HG03175 (cell line): ENCODE results near the gene SLC15A4.
"Not testable (repeated sequence)": the region's sequence is repeated elsewhere in the genome, so short reads cannot be mapped to it uniquely, and the experiment has no call there.

Experiments used
- ATAC-seq: cut with Tn5 transposase; IDR thresholded peaks from one replicate; pipeline ENCODE4 v1.9.1; 2021; ENCODE audit warnings: mild to moderate bottlenecking, moderate library complexity; ENCODE audit not compliant: unreplicated experiment

The SLC15A4 gene

GRCh38 chr12:128815779-128816642 lies 7.7 kb downstream of the SLC15A4 start:
- ATAC-seq, result no peak

DNA sequence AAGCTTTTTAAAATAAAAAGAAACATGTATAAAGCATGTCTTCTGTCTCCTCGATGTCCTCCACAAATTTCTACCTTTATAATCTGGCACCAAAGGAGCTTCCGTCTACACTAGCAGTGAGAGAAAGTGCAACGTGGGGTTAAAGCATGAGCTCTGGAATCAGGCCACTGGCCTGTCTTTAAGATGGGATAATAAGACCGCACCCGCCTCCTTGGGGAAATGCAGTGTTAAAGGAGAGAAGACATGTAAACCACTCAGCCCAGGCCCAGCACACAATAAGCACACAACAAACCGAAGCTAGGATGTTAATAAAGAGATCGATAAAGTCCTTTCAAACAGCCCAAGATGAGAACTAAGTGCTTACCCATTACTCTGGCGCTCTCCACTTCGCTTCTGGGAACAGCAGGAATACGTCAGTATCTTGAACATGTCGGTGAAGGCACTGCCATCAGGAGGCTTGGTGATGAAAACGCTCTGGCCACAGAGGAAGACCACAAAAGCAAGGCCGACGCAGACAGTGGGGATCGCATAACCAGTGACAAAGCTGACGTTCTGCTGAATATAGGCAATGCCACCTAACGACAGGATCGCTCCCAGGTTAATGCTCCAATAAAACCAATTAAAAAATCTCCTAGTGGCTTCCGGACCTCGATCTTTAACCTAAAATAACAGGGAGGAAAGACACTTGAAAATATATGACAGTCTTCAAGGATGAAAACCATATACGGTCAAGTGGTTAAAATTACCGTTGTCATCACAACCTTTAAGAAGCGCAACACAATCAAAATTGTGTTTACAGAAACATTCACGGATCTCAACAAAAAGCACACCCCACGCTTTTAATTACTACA lies 9.1 kb downstream of the SLC15A4 start:
- no peak for ATAC-seq

DNA sequence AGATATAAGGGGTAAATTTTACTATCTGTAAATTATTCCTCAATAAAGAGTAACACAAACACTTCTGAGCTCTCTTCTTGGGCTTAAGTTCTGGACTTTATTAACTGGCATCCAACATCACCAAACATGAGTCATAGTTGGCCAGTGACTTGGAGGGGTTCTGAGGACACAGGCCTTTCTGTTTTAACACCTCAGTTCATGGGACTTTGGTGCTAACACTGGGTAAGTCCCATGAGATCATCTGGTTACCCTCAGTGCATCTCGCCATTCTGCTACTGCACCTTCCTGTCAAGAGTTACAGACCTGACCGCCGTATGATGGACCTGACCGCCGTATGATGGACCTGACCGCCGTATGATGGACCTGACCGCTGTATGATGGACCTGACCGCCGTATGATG lies 9.9 kb downstream of the SLC15A4 start:
- ATAC-seq, result peak; percentile 36

- ATAC-seq, result no peak
These were observed 10.4 kb downstream of the SLC15A4 start for GRCh38 chr12:128813392-128813791.

DNA sequence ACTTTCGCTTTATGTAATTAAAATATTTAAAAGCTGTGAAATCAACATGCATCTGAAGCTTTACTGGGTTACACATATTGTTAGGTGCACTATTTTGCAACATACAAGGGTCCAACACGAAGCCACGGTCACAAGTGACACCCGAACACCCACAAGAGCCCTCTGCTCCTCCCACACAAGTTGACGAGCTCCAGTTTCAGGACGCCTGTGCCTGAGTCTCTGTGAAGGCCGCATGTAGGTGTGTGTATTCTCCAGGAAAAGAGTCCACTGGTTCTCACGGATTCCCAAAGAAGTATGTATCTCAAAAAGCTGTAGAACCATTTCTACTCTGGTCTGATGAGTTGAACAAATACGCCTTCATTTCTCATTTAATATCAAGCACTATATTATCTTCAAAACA lies 12.0 kb downstream of the SLC15A4 start:
- ATAC-seq, result no peak

DNA sequence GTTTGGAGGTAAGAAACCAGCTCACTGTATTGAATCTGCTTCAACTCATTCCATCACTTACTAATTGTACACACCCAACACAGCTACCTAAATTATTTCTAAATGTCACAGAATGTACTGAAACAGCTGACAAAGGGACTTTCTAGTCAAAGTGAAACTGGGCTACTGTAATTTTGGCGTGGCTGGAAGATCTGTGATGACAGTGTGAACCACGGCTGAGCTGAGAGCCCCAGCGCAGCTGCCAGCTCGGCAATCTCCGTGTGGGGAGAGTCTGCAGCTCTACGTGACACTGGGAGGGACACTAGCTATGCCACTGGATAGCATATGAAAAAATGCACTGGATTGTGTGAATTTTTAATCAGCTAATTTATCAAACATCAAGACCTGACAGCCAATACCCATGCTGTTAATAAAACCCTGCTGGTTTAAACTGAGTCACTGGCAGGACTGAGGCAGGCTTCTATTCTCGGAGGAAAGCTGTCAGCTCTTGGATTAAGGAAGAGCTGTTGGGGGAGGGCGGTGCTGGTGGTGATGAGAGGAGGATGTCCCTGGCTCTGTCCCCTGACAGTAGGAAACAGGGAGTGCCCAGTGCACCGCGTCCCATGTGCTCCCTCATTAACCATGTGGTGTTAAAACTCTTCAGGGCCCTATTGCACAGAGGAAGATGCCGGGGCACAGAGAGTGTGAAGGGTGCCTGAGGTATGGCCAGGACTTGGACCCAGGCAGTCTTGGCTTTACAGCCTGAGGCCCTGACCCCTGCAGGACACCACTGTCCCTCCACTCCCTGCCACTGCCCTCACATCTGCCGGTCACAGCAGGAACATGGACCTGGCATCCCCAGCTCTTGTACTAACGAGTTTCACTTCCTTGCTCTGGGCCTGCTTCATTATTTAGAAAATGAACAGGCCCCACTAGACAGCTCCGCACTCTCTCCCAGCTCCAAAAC lies 13.3 kb downstream of the SLC15A4 start:
- peak; percentile 71 for ATAC-seq

- no peak for ATAC-seq
These were observed 15.1 kb downstream of the SLC15A4 start for GRCh38 chr12:128808651-128809050.

DNA sequence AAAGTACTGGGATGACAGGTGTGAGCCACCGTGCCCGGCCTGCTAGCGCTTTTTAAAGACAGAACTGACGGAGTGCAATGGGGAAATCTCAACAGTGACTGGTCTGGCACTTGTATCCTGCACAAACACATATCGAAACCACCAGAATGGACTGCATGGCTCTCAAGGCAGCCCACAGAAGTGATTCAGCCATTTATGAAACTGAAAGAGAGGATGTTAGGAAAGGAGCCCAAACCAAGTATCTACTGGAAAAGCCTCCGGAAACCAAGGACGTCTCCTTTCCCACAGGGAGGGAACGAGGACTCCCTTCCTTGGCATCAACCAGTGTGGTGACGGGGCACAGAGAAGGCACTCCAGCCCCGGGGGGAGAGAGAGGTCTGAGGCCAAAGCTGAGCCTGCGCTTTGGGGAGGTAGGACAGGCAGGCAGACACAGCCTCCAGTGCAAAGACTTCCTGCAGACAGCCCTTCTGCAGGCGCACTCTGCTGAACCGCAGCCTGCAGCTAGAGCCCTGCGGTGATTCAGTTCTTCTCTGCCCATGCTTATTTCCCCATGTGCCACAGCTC lies 16.5 kb downstream of the SLC15A4 start:
- no peak for ATAC-seq

DNA sequence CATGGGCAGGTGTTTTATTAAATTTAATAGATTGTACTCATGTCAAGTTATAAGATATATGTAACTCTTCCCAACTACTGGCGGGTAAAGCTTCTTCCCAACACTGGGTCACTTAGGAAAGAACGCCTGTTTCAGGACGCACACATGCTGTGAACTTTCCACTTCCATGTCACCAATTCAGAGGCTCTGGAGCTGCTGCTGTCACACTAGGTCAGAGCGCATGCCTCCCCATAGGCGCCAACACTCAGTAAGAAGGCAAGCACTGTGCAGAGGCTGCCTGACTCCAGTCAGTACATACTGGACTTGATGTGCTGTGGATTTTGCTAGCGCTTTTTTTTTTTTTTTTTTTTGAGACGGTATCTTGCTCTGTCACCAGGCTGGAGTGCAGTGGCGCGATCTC lies 17.2 kb downstream of the SLC15A4 start:
- no peak for ATAC-seq

DNA sequence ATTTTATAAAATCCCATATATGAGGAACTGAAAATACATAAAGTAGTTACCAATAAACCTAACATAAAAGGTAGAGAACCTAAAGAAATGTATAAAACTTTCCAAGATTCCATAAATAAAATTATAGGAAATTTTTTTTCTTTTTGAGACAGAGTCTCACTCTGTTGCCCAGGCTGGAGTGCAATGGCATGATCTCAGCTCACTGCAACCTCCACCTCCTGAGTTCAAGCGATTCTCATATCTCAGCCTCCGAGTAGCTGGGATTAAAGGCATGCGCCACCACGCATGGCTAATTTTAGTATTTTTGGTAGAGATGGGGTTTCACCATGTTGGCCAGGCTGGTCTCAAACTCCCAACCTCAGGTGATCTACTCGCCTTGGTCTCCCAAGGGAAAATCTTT lies 18.4 kb downstream of the SLC15A4 start:
- ATAC-seq, result not testable (repeated sequence)

DNA sequence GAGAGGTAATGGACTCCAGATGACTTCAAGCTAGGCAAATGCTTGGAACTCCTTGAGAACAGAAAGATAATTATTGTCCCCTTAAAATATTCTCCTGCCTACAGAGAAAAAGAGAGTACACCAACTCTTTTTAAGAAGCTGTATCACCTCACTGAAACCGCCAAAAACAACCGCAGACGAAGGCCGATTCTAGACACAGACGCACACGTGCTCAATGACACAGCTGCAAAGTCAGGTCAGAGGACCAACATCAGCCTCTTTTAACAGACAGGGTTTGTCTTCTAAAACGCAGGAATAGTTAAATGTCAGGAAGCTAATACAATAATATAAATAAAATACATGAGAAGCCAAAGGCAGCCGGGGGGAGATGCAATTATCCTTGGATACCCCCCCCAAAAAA lies 19.0 kb downstream of the SLC15A4 start:
- no peak for ATAC-seq

DNA sequence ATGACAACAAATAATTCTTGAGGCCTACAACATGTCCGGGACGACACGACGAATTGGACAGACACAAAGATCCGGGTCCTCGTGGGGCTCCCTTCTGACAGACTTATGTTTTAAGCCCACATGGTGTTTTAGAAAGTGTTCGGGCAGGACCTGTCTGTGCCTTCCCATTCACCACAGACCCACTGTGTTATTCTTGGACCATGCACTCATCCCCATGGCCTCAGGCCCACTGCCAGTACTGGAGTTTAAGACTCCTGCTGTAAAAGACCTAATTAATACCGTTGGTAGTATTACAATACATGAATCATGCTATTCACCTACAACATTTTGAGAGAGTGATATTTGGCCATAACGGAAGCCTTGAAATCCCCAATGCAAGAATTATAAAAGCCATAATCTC lies 20.0 kb downstream of the SLC15A4 start:
- no peak for ATAC-seq

DNA sequence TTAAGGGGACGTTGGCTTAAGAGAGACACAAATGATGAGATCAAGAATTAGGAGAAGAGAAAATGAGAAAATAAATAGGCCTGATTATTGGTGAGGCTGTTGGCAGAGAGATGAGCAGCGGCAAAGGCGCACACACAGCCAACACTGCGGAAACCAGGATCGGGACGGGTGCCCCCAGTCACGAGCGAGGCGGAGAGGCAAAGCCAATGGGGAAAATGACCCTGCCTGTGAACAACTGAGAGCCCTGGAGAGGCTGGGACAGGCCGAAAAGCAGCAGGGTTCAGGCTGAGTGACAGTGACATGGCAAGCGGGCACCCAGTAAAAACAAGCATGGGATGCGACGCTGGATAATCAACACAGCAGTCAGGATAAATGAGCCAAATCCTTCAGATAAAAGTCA lies 21.0 kb downstream of the SLC15A4 start:
- ATAC-seq, result no peak

GRCh38 chr12:128801879-128802391 lies 21.8 kb downstream of the SLC15A4 start:
- no peak for ATAC-seq

DNA sequence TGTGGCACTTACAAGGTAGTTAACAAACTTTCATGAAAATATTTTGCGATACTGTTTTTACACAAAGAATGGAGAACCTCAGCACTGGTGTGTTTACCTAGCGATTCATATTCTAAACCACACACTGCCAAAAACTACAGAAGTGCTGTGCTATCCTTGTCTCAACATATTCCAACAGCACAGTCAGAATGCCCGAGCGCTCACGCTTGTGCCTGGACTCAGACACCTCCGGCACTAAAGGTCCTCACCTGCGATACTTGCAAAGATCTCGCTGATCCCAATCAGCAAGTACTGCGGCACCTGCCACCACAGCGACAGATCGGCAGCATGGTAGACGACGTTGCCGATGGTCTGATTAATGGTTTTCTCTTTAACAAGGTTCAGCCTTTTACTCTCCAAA lies 23.2 kb downstream of the SLC15A4 start:
- no peak for ATAC-seq

DNA sequence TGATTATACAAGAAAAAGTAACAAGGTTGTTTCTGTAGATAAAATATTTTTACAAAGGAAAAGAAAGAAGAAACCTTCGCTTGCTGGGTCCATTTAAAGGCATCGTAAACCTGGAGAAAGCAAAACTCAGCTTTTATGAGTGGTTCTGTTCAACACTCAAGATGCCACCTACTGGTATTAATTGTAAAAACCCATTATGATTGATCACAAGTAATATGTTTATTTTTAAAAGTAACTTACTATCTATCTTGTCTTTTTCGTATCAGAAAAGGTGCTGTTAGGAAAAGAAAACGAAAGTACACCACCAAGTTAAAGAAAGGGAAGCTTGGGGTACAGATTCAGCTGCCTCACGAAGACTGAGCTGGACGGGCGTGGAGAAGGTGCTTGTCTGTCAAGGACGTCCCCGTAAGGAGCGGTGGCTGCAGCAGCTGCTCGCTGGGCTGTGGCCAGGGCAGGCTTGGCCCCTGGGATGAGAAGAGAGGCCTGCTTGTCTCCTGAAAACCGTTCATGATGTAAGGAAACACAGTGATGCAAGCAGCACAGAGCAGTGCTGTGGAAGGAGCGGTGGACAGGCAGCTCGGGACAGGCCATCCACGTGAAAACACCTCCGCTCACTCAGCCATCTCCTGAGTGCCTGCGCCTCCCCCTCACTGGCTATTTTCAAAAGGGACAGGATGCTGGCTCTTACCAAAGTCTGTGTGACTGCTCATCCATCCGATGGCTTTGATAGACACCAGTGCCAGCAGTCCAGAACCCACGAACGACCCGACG lies 25.0 kb downstream of the SLC15A4 start:
- ATAC-seq, result no peak

GRCh38 chr12:128797119-128798118 lies 26.3 kb downstream of the SLC15A4 start:
- peak; percentile 33 for ATAC-seq

DNA sequence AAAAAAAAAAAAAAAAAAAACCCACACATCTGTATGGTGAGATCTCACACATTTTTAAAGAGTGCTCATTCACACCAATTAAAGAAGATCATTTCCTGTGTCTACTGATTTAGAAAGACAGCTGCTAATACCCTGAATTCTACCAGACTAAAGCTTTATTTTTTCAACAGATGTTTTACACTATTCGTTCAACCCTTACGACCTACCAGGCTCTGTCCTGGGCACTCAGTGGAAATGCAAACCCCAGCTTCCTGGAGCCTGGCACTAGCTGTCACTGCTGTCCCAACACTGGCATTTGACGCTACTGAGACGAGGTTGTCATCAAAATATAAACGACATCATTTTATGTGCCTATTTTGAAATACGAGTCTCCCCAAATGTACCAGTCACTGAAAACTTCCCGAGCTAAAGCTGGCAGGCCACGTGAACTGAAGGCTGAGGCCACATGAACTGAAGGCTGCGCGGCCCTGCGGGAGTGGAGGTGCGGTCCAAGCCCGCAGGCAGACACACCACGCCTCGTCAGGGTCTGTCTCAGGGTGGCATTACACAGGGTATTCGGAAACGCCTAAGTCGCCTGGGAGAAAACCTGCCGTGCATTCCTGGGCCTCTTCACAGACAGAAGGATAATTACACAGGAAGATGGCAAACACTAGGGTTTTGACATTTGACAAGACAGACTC lies 27.2 kb downstream of the SLC15A4 start:
- ATAC-seq, result no peak
